Hypothalamus (tissue), 51 donors: ENCODE results near the gene LAMB1.
"Not testable (repeated sequence)": the region's sequence is repeated elsewhere in the genome, so short reads cannot be mapped to it uniquely, and the experiment has no call there.

Experiments
- DNase-seq, 51 donors: peaks; one replicate each; lab custom pipeline; 2025; lab: John Stamatoyannopoulos, UW

Gene LAMB1

GRCh38 chr7:107924841-107925504 is 78.0 kb downstream of the LAMB1 start:
- DNase-seq, result no peak

GRCh38 chr7:107922886-107923285 is 80.1 kb downstream of the LAMB1 start:
- no peak for DNase-seq

GRCh38 chr7:107921826-107922225 is 81.1 kb downstream of the LAMB1 start:
- not testable (repeated sequence) for DNase-seq

GRCh38 chr7:107920048-107920772 is 82.8 kb downstream of the LAMB1 start:
- no peak for DNase-seq

GRCh38 chr7:107918948-107919347 is 84.0 kb downstream of the LAMB1 start:
- DNase-seq, result no peak

GRCh38 chr7:107917763-107918651 is 85.0 kb downstream of the LAMB1 start:
- DNase-seq, result no peak

- DNase-seq, result no peak
Measured at GRCh38 chr7:107915541-107915940, 87.4 kb downstream of the LAMB1 start.

GRCh38 chr7:107914831-107915230 is 88.1 kb downstream of the LAMB1 start:
- DNase-seq, result no peak

- DNase-seq, result no peak
Measured at GRCh38 chr7:107913851-107914250, 89.1 kb downstream of the LAMB1 start.

GRCh38 chr7:107911981-107912380 is 91.0 kb downstream of the LAMB1 start:
- no peak for DNase-seq

- no peak for DNase-seq
Measured at GRCh38 chr7:107909445-107909844, 93.5 kb downstream of the LAMB1 start.

GRCh38 chr7:107907790-107908189 is 95.2 kb downstream of the LAMB1 start:
- DNase-seq, result no peak

GRCh38 chr7:107902381-107902780 is 100.6 kb downstream of the LAMB1 start:
- no peak for DNase-seq

GRCh38 chr7:107900496-107901015 is 102.4 kb downstream of the LAMB1 start:
- no peak for DNase-seq

GRCh38 chr7:107898997-107899594 is 103.9 kb downstream of the LAMB1 start:
- no peak for DNase-seq

- DNase-seq, result not testable (repeated sequence)
Measured at GRCh38 chr7:107892367-107892741, 110.6 kb downstream of the LAMB1 start.

- no peak for DNase-seq
Measured at GRCh38 chr7:107891636-107892366, 111.2 kb downstream of the LAMB1 start.

GRCh38 chr7:107890962-107891635 is 111.9 kb downstream of the LAMB1 start, which contains the start of gene DLD:
TSS of gene DLD (plus strand) at chr7:107891183. CDS start at chr7:107891251, 68 bp downstream.
- peak; percentile 36 to 96 (median 88) for DNase-seq

GRCh38 chr7:107890493-107890961 is 112.4 kb downstream of the LAMB1 start:
- DNase-seq, result no peak
